ENCODE measurements around the gene CACNG3. TPM values are rescaled to one million over a fixed set of nuclear protein-coding genes. Genes with fewer than 3 reads are reported as not detected.

The CACNG3 gene
- total and polyA plus RNA-seq, 10 donors: not detected

DNA sequence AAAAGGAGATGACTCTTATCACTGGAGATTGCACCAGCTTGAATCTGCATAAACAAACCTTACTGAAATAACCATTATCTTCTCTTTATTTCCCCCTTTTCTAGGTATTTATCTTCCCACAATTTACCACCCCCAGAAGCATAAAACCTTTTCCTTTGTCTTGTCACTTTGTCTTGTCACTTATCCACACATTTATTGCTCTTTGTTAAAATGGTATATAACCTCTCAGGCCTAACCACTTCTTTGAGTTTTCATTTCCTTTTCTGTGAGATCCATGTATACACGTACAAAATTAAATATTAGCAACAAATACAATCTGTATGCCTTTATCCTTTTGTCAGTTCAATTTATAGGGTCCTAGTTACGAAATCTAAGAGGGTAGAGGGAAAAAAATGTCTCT, 122.9 kb downstream of the CACNG3 start:
- TF ChIP-seq POLR2A (IDR thresholded peaks at IDR 0.05): no peak
- no peak for TF ChIP-seq POLR2AphosphoS5 (IDR thresholded peaks at IDR 0.05)
- TF ChIP-seq, protein P1, sequence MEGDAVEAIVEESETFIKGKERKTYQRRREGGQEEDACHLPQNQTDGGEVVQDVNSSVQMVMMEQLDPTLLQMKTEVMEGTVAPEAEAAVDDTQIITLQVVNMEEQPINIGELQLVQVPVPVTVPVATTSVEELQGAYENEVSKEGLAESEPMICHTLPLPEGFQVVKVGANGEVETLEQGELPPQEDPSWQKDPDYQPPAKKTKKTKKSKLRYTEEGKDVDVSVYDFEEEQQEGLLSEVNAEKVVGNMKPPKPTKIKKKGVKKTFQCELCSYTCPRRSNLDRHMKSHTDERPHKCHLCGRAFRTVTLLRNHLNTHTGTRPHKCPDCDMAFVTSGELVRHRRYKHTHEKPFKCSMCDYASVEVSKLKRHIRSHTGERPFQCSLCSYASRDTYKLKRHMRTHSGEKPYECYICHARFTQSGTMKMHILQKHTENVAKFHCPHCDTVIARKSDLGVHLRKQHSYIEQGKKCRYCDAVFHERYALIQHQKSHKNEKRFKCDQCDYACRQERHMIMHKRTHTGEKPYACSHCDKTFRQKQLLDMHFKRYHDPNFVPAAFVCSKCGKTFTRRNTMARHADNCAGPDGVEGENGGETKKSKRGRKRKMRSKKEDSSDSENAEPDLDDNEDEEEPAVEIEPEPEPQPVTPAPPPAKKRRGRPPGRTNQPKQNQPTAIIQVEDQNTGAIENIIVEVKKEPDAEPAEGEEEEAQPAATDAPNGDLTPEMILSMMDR (IDR thresholded peaks at IDR 0.05 in 8 of 11, conservative IDR thresholded peaks at IDR 0.05 in 3 of 11): no peak
- Histone ChIP-seq H3K4me1 (no peaks in the 10 kb centered on the region), H3K36me3 (no peaks in the 10 kb centered on the region), H3K9me3 (peaks cover 0 to 66% (median 59%) of the 10 kb centered on the region in 8 donors), H3K4me3 (no peak overlapping the region), H3K27me3 (replicated peaks in 1 of 7) (no peaks in the 10 kb centered on the region), H3K27ac (no peak overlapping the region)
- WGBS, 5 donors: 11 to 44% (median 17%) methylated on average over 2 of the region's 2 CpGs
- intact Hi-C loops (cut with DNase I; ENCODE audit: low total_unique reads): no loop called here
- no peak for DNase-seq

DNA sequence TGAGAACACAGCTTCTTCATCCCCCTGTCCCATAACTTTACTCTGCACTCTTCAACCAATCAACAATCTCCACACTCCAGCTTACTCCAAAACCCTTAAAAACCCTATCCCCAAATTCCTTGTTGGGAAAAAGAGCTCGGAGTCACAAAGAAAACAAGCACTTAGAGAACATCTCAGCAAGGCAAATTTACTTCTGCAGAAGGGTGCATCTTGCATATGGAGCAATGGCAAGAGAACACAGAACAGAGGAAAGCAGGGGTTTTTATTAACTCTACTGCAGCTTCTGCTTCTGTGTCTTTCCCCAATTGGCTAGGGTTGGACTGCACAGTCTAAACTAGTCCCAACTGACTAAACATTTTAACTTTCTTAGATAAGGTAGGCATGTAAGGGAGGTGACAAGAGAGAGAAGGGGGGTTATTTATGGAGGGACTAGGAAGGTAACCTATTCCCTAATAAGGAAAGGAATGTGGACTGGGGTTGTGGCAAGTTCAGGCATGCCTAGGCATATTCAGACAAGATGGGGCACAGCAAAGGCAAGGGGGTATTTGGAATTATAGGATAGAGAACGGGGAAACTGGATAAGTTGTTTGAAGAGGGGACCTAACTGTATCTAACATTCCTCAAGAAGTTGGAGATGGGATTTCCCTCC, 125.5 kb downstream of the CACNG3 start:
- H3K36me3 ChIP-seq: no peaks in the 10 kb centered on the region
- H3K9me3 ChIP-seq: peaks cover 0 to 66% (median 59%) of the 10 kb centered on the region in 8 donors
- H3K27me3 ChIP-seq (replicated peaks in 1 of 7): peaks cover 0 to 7% (median 0%) of the 10 kb centered on the region in 7 donors
- no peak overlapping the region for H3K4me3 ChIP-seq
- WGBS, 5 donors: 55 to 74% (median 61%) methylated on average over 2 of the region's 2 CpGs
- H3K4me1 ChIP-seq: no peaks in the 10 kb centered on the region
- intact Hi-C loops (cut with DNase I; ENCODE audit: low total_unique reads): no loop called here
- no peak overlapping the region for H3K27ac ChIP-seq
- no peak for DNase-seq
- TF ChIP-seq, protein P1 (IDR thresholded peaks at IDR 0.05 in 8 of 11, conservative IDR thresholded peaks at IDR 0.05 in 3 of 11): no peak
- TF ChIP-seq POLR2AphosphoS5 (IDR thresholded peaks at IDR 0.05) (no peak), POLR2A (IDR thresholded peaks at IDR 0.05) (no peak)

DNA sequence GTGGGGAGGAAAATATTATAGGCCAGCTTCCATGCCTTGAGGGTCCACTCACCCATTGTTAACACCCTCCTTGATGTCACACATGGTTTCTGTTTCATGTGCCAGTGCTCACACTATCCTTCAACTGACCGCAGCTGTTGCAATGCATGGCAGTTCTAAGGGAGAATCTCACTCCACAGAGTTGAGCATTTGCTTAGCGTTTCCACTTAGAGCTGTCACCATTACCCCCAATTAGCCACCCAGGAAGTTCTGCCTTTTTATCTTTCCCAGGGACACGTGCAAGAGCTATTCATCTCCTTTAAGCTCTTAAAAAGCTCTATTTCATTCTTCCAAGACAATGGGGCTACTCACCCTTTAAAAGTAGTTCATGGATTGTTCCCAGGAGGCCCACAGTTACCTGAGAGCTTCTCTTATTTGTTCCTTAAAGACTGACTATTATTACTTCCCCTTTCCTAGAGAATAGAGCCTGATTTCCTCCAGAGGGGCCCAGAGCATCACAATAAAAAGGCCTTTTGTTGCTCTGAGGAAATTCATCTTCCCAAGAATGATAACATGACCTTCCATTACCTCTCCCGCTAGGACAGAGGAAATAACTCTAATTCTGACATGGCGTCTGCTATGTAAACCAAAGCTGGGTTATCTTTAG, 126.8 kb downstream of the CACNG3 start:
- no peaks in the 10 kb centered on the region for H3K4me1 ChIP-seq
- H3K36me3 ChIP-seq: no peaks in the 10 kb centered on the region
- peaks cover 0 to 12% (median 0%) of the 10 kb centered on the region in 7 donors for H3K27me3 ChIP-seq (replicated peaks in 1 of 7)
- TF ChIP-seq, protein P1 (IDR thresholded peaks at IDR 0.05 in 8 of 11, conservative IDR thresholded peaks at IDR 0.05 in 3 of 11): no peak
- no peak for TF ChIP-seq POLR2A (IDR thresholded peaks at IDR 0.05)
- TF ChIP-seq POLR2AphosphoS5 (IDR thresholded peaks at IDR 0.05): no peak
- intact Hi-C loops (cut with DNase I; ENCODE audit: low total_unique reads): no loop called here
- 19 to 28% (median 19%) methylated on average over 5 of the region's 5 CpGs for WGBS, 5 donors
- DNase-seq: no peak
- H3K9me3 ChIP-seq: peaks cover 0 to 55% (median 49%) of the 10 kb centered on the region in 8 donors
- no peak overlapping the region for H3K27ac ChIP-seq
- H3K4me3 ChIP-seq: no peak overlapping the region

DNA sequence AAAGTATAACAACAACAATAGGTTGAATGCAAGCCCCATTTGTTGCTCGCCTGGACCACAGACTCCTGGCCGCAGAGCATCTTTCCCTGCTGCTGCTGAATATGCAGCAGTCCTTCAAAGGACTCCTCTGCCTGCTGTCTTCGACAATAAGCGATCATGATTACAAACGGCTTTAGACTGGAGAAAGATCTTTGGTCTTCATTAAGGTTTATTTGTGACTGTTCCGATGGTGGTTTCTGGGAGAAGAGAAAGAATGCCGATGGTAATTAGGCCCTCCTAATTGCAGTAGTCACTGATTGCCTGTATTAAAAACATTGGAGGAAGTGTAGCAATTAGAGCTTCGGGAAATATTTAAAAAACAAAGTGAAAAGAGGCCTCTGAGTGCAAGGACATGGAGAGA, 138.2 kb downstream of the CACNG3 start:
- Histone ChIP-seq H3K4me1 (no peaks in the 10 kb centered on the region), H3K36me3 (no peaks in the 10 kb centered on the region), H3K4me3 (no peak overlapping the region), H3K27me3 (replicated peaks in 1 of 7) (peaks cover 0 to 16% (median 0%) of the 10 kb centered on the region in 7 donors), H3K27ac (no peak overlapping the region), H3K9me3 (no peaks in the 10 kb centered on the region)
- intact Hi-C loops (cut with DNase I; ENCODE audit: low total_unique reads): no loop called here
- DNase-seq: no peak
- WGBS, 5 donors: 74 to 84% (median 82%) methylated on average over 8 of the region's 8 CpGs
- TF ChIP-seq, protein P1 (IDR thresholded peaks at IDR 0.05 in 8 of 11, conservative IDR thresholded peaks at IDR 0.05 in 3 of 11): no peak
- TF ChIP-seq POLR2AphosphoS5 (IDR thresholded peaks at IDR 0.05) (no peak), POLR2A (IDR thresholded peaks at IDR 0.05) (no peak)

Data from spleen (tissue), 11 donors.